OCI-M2 (cell line): ENCODE results near the gene SIGLEC1.

Experiments used
- DNase-seq: peaks from one replicate; lab custom pipeline; 2025; ENCODE audit not compliant: unreplicated experiment; lab: John Stamatoyannopoulos, UW

Gene SIGLEC1

GRCh38 chr20:3712279-3712873, at the start of gene SIGLEC1:
Gene SIGLEC1 (minus strand): TSS chr20:3712600. CDS start chr20:3707128, 5,472 bp downstream.
- DNase-seq, result no peak

GRCh38 chr20:3760655-3761348, 48.4 kb upstream of the SIGLEC1 start:
- DNase-seq, result no peak

GRCh38 chr20:3759884-3760283, 47.5 kb upstream of the SIGLEC1 start:
- DNase-seq, result no peak

- no peak for DNase-seq
These were observed 47.0 kb upstream of the SIGLEC1 start for GRCh38 chr20:3759316-3759823.

GRCh38 chr20:3758566-3758965, 46.2 kb upstream of the SIGLEC1 start:
- no peak for DNase-seq

GRCh38 chr20:3757268-3757667, 44.9 kb upstream of the SIGLEC1 start:
- DNase-seq, result no peak

- no peak for DNase-seq
These were observed 43.5 kb upstream of the SIGLEC1 start for GRCh38 chr20:3755814-3756480.

- no peak for DNase-seq
These were observed 42.9 kb upstream of the SIGLEC1 start for GRCh38 chr20:3755269-3755668.

GRCh38 chr20:3754276-3754630, 41.9 kb upstream of the SIGLEC1 start:
- DNase-seq, result no peak

GRCh38 chr20:3753501-3754275, 41.3 kb upstream of the SIGLEC1 start:
- no peak for DNase-seq

GRCh38 chr20:3753098-3753497, 40.7 kb upstream of the SIGLEC1 start:
- peak; percentile 41 for DNase-seq

GRCh38 chr20:3752386-3752759, 40.0 kb upstream of the SIGLEC1 start:
- no peak for DNase-seq

- no peak for DNase-seq
These were observed 39.4 kb upstream of the SIGLEC1 start for GRCh38 chr20:3751675-3752385.

GRCh38 chr20:3751305-3751674, 38.9 kb upstream of the SIGLEC1 start:
- no peak for DNase-seq

- no peak for DNase-seq
These were observed 37.5 kb upstream of the SIGLEC1 start for GRCh38 chr20:3749689-3750531.

GRCh38 chr20:3749087-3749688, 36.8 kb upstream of the SIGLEC1 start:
- no peak for DNase-seq

- DNase-seq, result no peak
These were observed 35.7 kb upstream of the SIGLEC1 start for GRCh38 chr20:3748073-3748472.

GRCh38 chr20:3747471-3747870, 35.1 kb upstream of the SIGLEC1 start:
- DNase-seq, result no peak

GRCh38 chr20:3745686-3746173, 33.3 kb upstream of the SIGLEC1 start:
- DNase-seq, result no peak
